ENCODE results near the gene PFKFB2. TPM values are rescaled to one million over a fixed set of nuclear protein-coding genes. Genes with fewer than 3 reads are reported as not detected.

PFKFB2 gene
- total and polyA plus RNA-seq, 2 of the 8 experiments (the other 6 are each of a cell fraction or from before 2014, with no cell fraction given): 6.7 to 19.1 TPM

DNA sequence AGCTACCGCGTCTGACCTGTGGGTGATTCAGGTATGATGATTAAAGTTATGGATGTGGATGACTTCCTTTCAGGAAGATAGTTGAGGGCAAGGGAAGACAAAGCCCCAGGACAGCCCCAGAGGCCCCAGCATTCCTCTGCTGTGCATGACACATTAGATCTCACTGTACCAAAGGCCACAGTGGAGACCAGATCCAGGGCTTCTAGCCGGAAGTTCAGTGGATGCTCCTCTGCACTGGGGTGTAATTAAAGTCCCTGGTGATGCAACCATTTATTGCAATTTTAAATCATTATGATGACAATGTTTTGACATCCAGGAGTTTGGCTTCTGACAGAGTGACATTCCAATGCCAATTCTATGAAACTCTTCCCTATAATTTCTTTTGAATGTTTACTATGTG, 55.9 kb downstream of the PFKFB2 start:
- no peak overlapping the region for H3K9ac ChIP-seq (replicated peaks in 1 of 4; ENCODE audit: extremely low read depth in 1 of 4, low read depth in 3 of 4, low read length in 3 of 4)
- ChIA-PET POLR2A (ENCODE audit: partially characterized antibody) (no interaction called here), CTCF (ENCODE audit: partially characterized antibody) (interaction anchor here (1.2 kb wide), 1 partner anchor 25 kb away, joined by 3 read pairs; no protein-coding TSS in a partner anchor)
- H3K4me1 ChIP-seq (replicated peaks in 1 of 4; ENCODE audit: control insufficient read depth in 3 of 4, insufficient read depth in 4 of 4, low read length in 3 of 4): peaks cover 0 to 2% (median 0%) of the 10 kb centered on the region in 4 experiments; a peak in 1 of 7 replicates
- no peak overlapping the region for H3K23ac ChIP-seq (ENCODE audit: insufficient read length)
- H2AK5ac ChIP-seq (ENCODE audit: low read depth, low read length): no peak overlapping the region
- H3K36me3 ChIP-seq (ENCODE audit: control insufficient read depth in 2 of 4, insufficient read depth in 4 of 4, low read length in 3 of 4): no peaks in the 10 kb centered on the region
- H3K56ac ChIP-seq (replicated peaks; ENCODE audit: insufficient read length, low read depth, low read length): no peak overlapping the region
- no peak overlapping the region for H4K91ac ChIP-seq (replicated peaks; ENCODE audit: insufficient read length, low read length)
- H3K23me2 ChIP-seq (ENCODE audit: low read depth, low read length): no peaks in the 10 kb centered on the region
- H3K79me2 ChIP-seq (ENCODE audit: control insufficient read depth in 1 of 2, insufficient read depth in 2 of 2, low read length in 2 of 2): no peaks in the 10 kb centered on the region
- DNase-seq (ENCODE audit: low read depth in 1 of 2, low spot score in 2 of 2) (no peak), FAIRE-seq (no peak)
- no peak overlapping the region for H3K4ac ChIP-seq (replicated peaks; ENCODE audit: insufficient read length, low read depth, low read length)
- H3K4me2 ChIP-seq (ENCODE audit: insufficient read depth in 1 of 2, low read depth in 2 of 2, low read length in 2 of 2): no peak overlapping the region
- no peak overlapping the region for H2BK15ac ChIP-seq (ENCODE audit: low read length)
- H4K8ac ChIP-seq (ENCODE audit: extremely low read depth, insufficient read depth, low read length): no peak overlapping the region
- H2BK120ac ChIP-seq (replicated peaks; ENCODE audit: low read depth, low read length): no peak overlapping the region
- no peaks in the 10 kb centered on the region for H4K20me1 ChIP-seq (replicated peaks in 1 of 2; ENCODE audit: control insufficient read depth in 1 of 2, insufficient read depth in 2 of 2, low read length in 2 of 2)
- H3K18ac ChIP-seq (ENCODE audit: extremely low read depth, low read length): no peak overlapping the region
- H3K9me3 ChIP-seq (ENCODE audit: insufficient read depth in 2 of 2, low read depth in 1 of 2, low read length in 1 of 2): no peaks in the 10 kb centered on the region
- no peak overlapping the region for H2AFZ ChIP-seq (ENCODE audit: low read length)
- H3K14ac ChIP-seq (ENCODE audit: insufficient read length): no peak overlapping the region
- no peak overlapping the region for H4K5ac ChIP-seq (ENCODE audit: insufficient read length, low read depth, low read length)
- no peaks in the 10 kb centered on the region for H3K27me3 ChIP-seq (replicated peaks in 1 of 4; ENCODE audit: control insufficient read depth in 3 of 4, extremely low read depth in 1 of 4, insufficient read depth in 3 of 4, low read length in 3 of 4)
- no peak overlapping the region for H3K27ac ChIP-seq (ENCODE audit: low read depth, low read length)
- H3K4me3 ChIP-seq (ENCODE audit: extremely low read depth in 1 of 4, insufficient read depth in 2 of 4, low read depth in 3 of 4, low read length in 4 of 4): no peak overlapping the region
- H3K79me1 ChIP-seq (ENCODE audit: low read depth, low read length): no peaks in the 10 kb centered on the region
- H2BK20ac ChIP-seq (ENCODE audit: low read length): no peak overlapping the region
- no peak overlapping the region for H2BK12ac ChIP-seq (ENCODE audit: low read depth, low read length)
- 97% methylated on average over 3 of the region's 3 CpGs; no CpG with 5 or more reads in 1 of the 2 experiments for WGBS, 2 experiments (ENCODE audit: extremely low coverage in 1 of 2, insufficient coverage in 1 of 2, insufficient read length in 1 of 2, insufficient replicate concordance in 2 of 2, low coverage in 1 of 2, low lambda C conversion rate in 2 of 2, missing lambda C conversion rate in 1 of 2)
- H2BK5ac ChIP-seq (ENCODE audit: low read depth, low read length): no peak overlapping the region
- TF ChIP-seq BRCA1 (IDR thresholded peaks at IDR 0.05; ENCODE audit: low read depth, low read length) (no peak), CREB1 (IDR thresholded peaks at IDR 0.05) (no peak), CHD1 (IDR thresholded peaks at IDR 0.05; ENCODE audit: low read depth, low read length) (no peak), RBBP5 (IDR thresholded peaks at IDR 0.05; ENCODE audit: borderline replicate concordance, low read depth, low read length) (no peak), RNF2 (IDR thresholded peaks at IDR 0.05; ENCODE audit: borderline replicate concordance, low read depth, low read length, missing control alignments, poor library complexity, severe bottlenecking) (no peak), GTF2F1 (IDR thresholded peaks at IDR 0.05; ENCODE audit: borderline replicate concordance, low read depth, low read length) (no peak), EGR1 (IDR thresholded peaks at IDR 0.05; ENCODE audit: borderline replicate concordance, low read depth, low read length) (no peak), POU5F1 (IDR thresholded peaks at IDR 0.05; ENCODE audit: low read depth, low read length) (no peak), SUZ12 (IDR thresholded peaks at IDR 0.05; ENCODE audit: low read length) (no peak), POLR2AphosphoS5 (IDR thresholded peaks at IDR 0.05; ENCODE audit: low read depth, low read length) (no peak), KDM4A (IDR thresholded peaks at IDR 0.05; ENCODE audit: low read depth, low read length, severe bottlenecking) (no peak), GABPA (IDR thresholded peaks at IDR 0.05; ENCODE audit: borderline replicate concordance, insufficient read depth, low read length) (no peak), FOSL1 (IDR thresholded peaks at IDR 0.05; ENCODE audit: insufficient read depth, low read depth, low read length) (no peak)
- TF ChIP-seq, protein P1, sequence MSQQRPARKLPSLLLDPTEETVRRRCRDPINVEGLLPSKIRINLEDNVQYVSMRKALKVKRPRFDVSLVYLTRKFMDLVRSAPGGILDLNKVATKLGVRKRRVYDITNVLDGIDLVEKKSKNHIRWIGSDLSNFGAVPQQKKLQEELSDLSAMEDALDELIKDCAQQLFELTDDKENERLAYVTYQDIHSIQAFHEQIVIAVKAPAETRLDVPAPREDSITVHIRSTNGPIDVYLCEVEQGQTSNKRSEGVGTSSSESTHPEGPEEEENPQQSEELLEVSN (IDR thresholded peaks at IDR 0.05): no peak

Data from H1 (cell line).